Endothelial cell of umbilical vein (primary cell): Measurements from ENCODE around the gene LAMB3. TPM values are rescaled to one million over a fixed set of nuclear protein-coding genes. Genes with fewer than 3 reads are reported as not detected.

Source experiments
- BruUV-seq: library from RNA; stranded (reverse); fragments of 400-500 nt; replicated peaks from 2 replicates; lab custom pipeline; 2021; lab: Mats Ljungman, UMichigan
- CTCF ChIA-PET: fragments of 300-600, 350-600 bp; sonication (Branson Sonifier 250); formaldehyde crosslinking; loops from one replicate; lab custom pipeline; 2021; ENCODE audit warnings: antibody characterized with exemption, inconsistent platforms; lab: Charles Lee
- POLR2A ChIA-PET: fragments of 300-600, 350-600 bp; sonication (Branson Sonifier 250); formaldehyde crosslinking; loops from one replicate; lab custom pipeline; 2021; ENCODE audit warnings: antibody characterized with exemption, inconsistent platforms; lab: Charles Lee
- DNase-seq: peaks from one replicate; pipeline ENCODE4 v3.0.0-alpha.2; 2011; ENCODE audit warnings: low read depth, low spot score
- FAIRE-seq: peaks from 2 replicates; lab custom pipeline; 2011; peaks lifted over from hg19 to GRCh38; lab: Jason Lieb, UNC
- H2AFZ ChIP-seq: 2 replicates; pipeline ENCODE4 v1.6.0; 2012; ENCODE audit warnings: low read depth, low read length, control low read depth, inconsistent platforms
- H3K27ac ChIP-seq: 2 replicates; pipeline ENCODE4 v1.5.1; 2011; ENCODE audit warnings: low read depth, mild to moderate bottlenecking, control low read depth, low read length, moderate library complexity; ENCODE audit not compliant: insufficient read depth
- H3K27me3 ChIP-seq, 2 experiments: 2 replicates each; pipeline versions ENCODE4 v1.6.0 to v1.6.1; 2011; ENCODE audit warnings: low read length in 2 of 2, mixed read lengths in 1 of 2; ENCODE audit not compliant: control insufficient read depth in 2 of 2, insufficient read depth in 2 of 2
- H3K36me3 ChIP-seq, 2 experiments: 2 replicates in 1 of 2; 3 replicates in 1 of 2; pipeline ENCODE4 v1.5.1; 2011; ENCODE audit warnings: low read length in 2 of 2, mild to moderate bottlenecking in 1 of 2, moderate library complexity in 1 of 2; ENCODE audit not compliant: control insufficient read depth in 2 of 2, insufficient read depth in 2 of 2; ENCODE audit errors: extremely low read depth in 1 of 2
- H3K4me1 ChIP-seq: 3 replicates; pipeline ENCODE4 v1.5.1; 2011; ENCODE audit warnings: mild to moderate bottlenecking, low read length; ENCODE audit not compliant: control insufficient read depth, insufficient read depth; ENCODE audit errors: extremely low read depth
- H3K4me2 ChIP-seq: 2 replicates; pipeline ENCODE4 v1.6.1; 2011; ENCODE audit warnings: low read length, control low read depth, mixed read lengths; ENCODE audit not compliant: insufficient read depth
- H3K4me3 ChIP-seq, 3 experiments: fragments of 200-600 bp in 1 of 3; sonication (generic), shearing (Covaris generic) in 1 of 3; replicated peaks in 1 of 3; 2 replicates each; pipeline ENCODE4 v1.5.1; 2011 to 2016; ENCODE audit warnings: control low read depth in 3 of 3, low read length in 3 of 3, mild to moderate bottlenecking in 2 of 3, inconsistent platforms in 1 of 3, low read depth in 1 of 3, moderate library complexity in 1 of 3; ENCODE audit not compliant: insufficient read depth in 1 of 3
- H3K79me2 ChIP-seq: 2 replicates; pipeline ENCODE4 v1.6.0; 2012; ENCODE audit warnings: low read length, inconsistent platforms; ENCODE audit not compliant: control insufficient read depth, insufficient read depth
- H3K9ac ChIP-seq: replicated peaks from 2 replicates; pipeline ENCODE3; 2011; ENCODE audit warnings: low read length, control low read depth; ENCODE audit not compliant: insufficient read depth; ENCODE audit errors: extremely low read depth
- H3K9me1 ChIP-seq: replicated peaks from 3 replicates; pipeline ENCODE4 v1.6.0; 2011; ENCODE audit warnings: mild to moderate bottlenecking, low read length; ENCODE audit not compliant: control insufficient read depth, insufficient read depth; ENCODE audit errors: extremely low read depth
- H3K9me3 ChIP-seq: replicated peaks from 2 replicates; pipeline ENCODE4 v1.5.1; 2012; ENCODE audit warnings: low read length, inconsistent platforms; ENCODE audit not compliant: control insufficient read depth, insufficient read depth
- H4K20me1 ChIP-seq: replicated peaks from 2 replicates; pipeline ENCODE3; 2011; ENCODE audit warnings: mild to moderate bottlenecking, low read length; ENCODE audit not compliant: control insufficient read depth, insufficient read depth; ENCODE audit errors: extremely low read depth
- EZH2 ChIP-seq: IDR thresholded peaks from 2 replicates; pipeline ENCODE4 v1.6.1; 2012; ENCODE audit warnings: borderline replicate concordance, low read depth, mild to moderate bottlenecking, moderate library complexity, low read length, inconsistent platforms; ENCODE audit not compliant: severe bottlenecking
- FOS ChIP-seq: IDR thresholded peaks from 2 replicates; pipeline ENCODE4 v1.6.1; 2011; ENCODE audit warnings: mild to moderate bottlenecking, low read length, moderate library complexity, borderline replicate concordance; ENCODE audit not compliant: insufficient read depth
- GATA2 ChIP-seq: IDR thresholded peaks from 2 replicates; pipeline ENCODE4 v1.7.0; 2011; ENCODE audit warnings: low read depth, mild to moderate bottlenecking, moderate library complexity, mixed read lengths, low read length; ENCODE audit not compliant: insufficient read length, insufficient read depth
- JUN ChIP-seq: IDR thresholded peaks from 2 replicates; pipeline ENCODE4 v1.6.1; 2011; ENCODE audit warnings: borderline replicate concordance, low read depth; ENCODE audit not compliant: insufficient read length, insufficient read depth
- MYC ChIP-seq: IDR thresholded peaks from one replicate; pipeline ENCODE4 v1.6.1; 2011; ENCODE audit warnings: mild to moderate bottlenecking, low read depth, low read length
- POLR2A ChIP-seq: IDR thresholded peaks from 2 replicates; pipeline ENCODE4 v1.6.1; 2012; ENCODE audit warnings: low read depth, mild to moderate bottlenecking, control low read depth, low read length
- POLR2AphosphoS5 ChIP-seq: IDR thresholded peaks from 2 replicates; pipeline ENCODE4 v1.6.1; 2012; ENCODE audit warnings: low read depth, mild to moderate bottlenecking, control low read depth, low read length, moderate library complexity; ENCODE audit not compliant: insufficient read depth
- dilution Hi-C: fragments of 300-500 bp; cut with MboI; formaldehyde crosslinking; loops from one replicate; pipeline ENCODE4 v1.15.0; 2019; ENCODE audit warnings: low sequenced_read_pairs; ENCODE audit not compliant: extremely low pct_ligation_motif_present
- intact Hi-C: fragments of 100-400 bp; cut with micrococcal nuclease; formaldehyde crosslinking; loops from one replicate; pipeline ENCODE4 v1.10.0; 2022
- polyA plus RNA-seq, 4 experiments: library from polyadenylated mRNA; depleted of rRNA in 3 of 4; stranded (reverse) in 3 of 4; unstranded in 1 of 4; fragments of >200 nt; gene quantifications; 2 replicates each; pipeline versions ENCODE4 v1.2.1 to v1.2.3, GENCODE V29; 2011 to 2012; ENCODE audit warnings: missing spikeins in 1 of 4
- total RNA-seq: library from RNA; stranded (reverse); gene quantifications from 2 replicates; pipeline ENCODE4 v1.2.3, GENCODE V29; 2021
- TF ChIP-seq, protein P1 (sequence below), 2 donors: IDR thresholded peaks; 1 replicate in 1 of 2; 2 replicates in 1 of 2; pipeline ENCODE4 v1.5.1; 2011; ENCODE audit warnings: low read length in 2 of 2, mild to moderate bottlenecking in 2 of 2, moderate library complexity in 2 of 2, control low read depth in 1 of 2, inconsistent platforms in 1 of 2, low read depth in 1 of 2; ENCODE audit not compliant: insufficient read depth in 1 of 2; ENCODE audit errors: extremely low read depth in 1 of 2
- TF ChIP-seq, protein P2 (sequence below): IDR thresholded peaks from 2 replicates; pipeline ENCODE4 v1.6.1; 2011; ENCODE audit not compliant: insufficient read depth, insufficient read length

The LAMB3 gene
- total and polyA plus RNA-seq, 2 donors (not counting 3 experiments of a cell fraction or from before 2014, with no cell fraction given): 2.6 to 3.1 TPM

DNA sequence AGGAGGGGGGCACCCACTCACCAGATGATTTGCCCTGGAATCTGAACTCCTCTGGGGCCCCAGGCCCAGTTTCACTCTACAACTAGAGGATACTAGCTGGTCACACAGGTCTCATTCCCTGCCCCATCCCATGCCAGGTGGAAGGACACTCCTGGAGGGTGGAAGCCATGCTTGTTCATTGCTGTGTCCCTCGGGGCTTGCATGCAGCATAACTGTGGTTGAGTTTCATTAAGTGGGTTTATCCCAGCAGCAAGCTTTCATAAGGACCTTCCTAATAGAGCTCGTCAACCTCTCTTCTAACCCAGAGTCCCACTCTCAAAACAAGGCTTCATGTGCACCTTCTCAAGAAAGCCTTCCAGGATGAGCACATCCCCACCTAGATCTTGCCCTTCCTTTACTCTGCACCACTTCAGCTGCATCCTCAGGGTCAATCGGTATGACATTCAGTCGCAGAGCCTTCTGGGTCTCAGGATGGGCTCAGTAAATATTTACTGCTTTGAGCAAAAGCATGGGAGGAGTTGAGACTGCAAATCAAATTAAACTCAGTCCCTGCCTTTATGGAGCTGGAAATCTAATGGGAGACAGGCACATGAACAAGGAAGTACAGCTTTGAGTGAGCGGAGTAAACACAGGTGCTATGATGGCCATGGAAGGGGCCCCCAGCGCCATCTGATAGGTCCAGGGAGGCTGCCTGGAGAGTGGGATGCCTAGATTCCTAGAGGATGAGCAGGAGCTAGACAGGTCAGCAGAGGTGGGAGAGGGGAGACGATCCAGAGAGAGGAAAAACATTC is 32.3 kb downstream of the LAMB3 start:
- TF ChIP-seq POLR2AphosphoS5 (no peak), MYC (no peak), FOS (no peak), POLR2A (no peak), JUN (no peak), EZH2 (no peak), GATA2 (no peak)
- TF ChIP-seq, protein P1, sequence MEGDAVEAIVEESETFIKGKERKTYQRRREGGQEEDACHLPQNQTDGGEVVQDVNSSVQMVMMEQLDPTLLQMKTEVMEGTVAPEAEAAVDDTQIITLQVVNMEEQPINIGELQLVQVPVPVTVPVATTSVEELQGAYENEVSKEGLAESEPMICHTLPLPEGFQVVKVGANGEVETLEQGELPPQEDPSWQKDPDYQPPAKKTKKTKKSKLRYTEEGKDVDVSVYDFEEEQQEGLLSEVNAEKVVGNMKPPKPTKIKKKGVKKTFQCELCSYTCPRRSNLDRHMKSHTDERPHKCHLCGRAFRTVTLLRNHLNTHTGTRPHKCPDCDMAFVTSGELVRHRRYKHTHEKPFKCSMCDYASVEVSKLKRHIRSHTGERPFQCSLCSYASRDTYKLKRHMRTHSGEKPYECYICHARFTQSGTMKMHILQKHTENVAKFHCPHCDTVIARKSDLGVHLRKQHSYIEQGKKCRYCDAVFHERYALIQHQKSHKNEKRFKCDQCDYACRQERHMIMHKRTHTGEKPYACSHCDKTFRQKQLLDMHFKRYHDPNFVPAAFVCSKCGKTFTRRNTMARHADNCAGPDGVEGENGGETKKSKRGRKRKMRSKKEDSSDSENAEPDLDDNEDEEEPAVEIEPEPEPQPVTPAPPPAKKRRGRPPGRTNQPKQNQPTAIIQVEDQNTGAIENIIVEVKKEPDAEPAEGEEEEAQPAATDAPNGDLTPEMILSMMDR (IDR thresholded peaks at IDR 0.05; ENCODE audit: extremely low read depth in 1 of 2, insufficient read depth in 1 of 2, low read depth in 1 of 2, low read length in 2 of 2): no peak
- TF ChIP-seq, protein P2, sequence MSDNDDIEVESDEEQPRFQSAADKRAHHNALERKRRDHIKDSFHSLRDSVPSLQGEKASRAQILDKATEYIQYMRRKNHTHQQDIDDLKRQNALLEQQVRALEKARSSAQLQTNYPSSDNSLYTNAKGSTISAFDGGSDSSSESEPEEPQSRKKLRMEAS: no peak
- CTCF ChIA-PET: interaction anchor here (1.4 to 1.6 kb wide), 2 partner anchors 11 to 43 kb away, joined by 3 to 6 read pairs; no protein-coding TSS in a partner anchor
- intact Hi-C loops (no loop called here), dilution Hi-C loops (no loop called here)
- Histone ChIP-seq H3K79me2 (no peaks in the 10 kb centered on the region), H3K9me1 (no peaks in the 10 kb centered on the region), H3K4me1 (no peaks in the 10 kb centered on the region), H3K9ac (no peak overlapping the region), H2AFZ (no peak overlapping the region), H3K27me3 (no peaks in the 10 kb centered on the region), H3K36me3 (no peaks in the 10 kb centered on the region), H3K9me3 (no peaks in the 10 kb centered on the region), H4K20me1 (no peaks in the 10 kb centered on the region), H3K4me2 (no peak overlapping the region), H3K4me3 (no peak overlapping the region), H3K27ac (no peak overlapping the region)
- POLR2A ChIA-PET: no interaction called here
- FAIRE-seq (no peak), DNase-seq (no peak)
- no TSS peak for BruUV-seq
